Esophagus (tissue), 2 donors: ENCODE data around the gene NPAS1. TPM values are rescaled to one million over a fixed set of nuclear protein-coding genes. Genes with fewer than 3 reads are reported as not detected.

ENCODE experiments used
- H3K27ac ChIP-seq, 2 donors: one replicate each; pipeline ENCODE4 v1.5.1; 2013; ENCODE audit warnings: low read depth in 2 of 2, mild to moderate bottlenecking in 2 of 2, inconsistent platforms in 1 of 2, low read length in 1 of 2, moderate library complexity in 1 of 2
- H3K27me3 ChIP-seq, 2 donors: one replicate each; pipeline ENCODE4 v1.6.1; 2013; ENCODE audit warnings: low read length in 2 of 2, control low read depth in 1 of 2, mild to moderate bottlenecking in 1 of 2; ENCODE audit not compliant: insufficient read depth in 2 of 2, control insufficient read depth in 1 of 2
- H3K36me3 ChIP-seq, 2 donors: one replicate each; pipeline ENCODE4 v1.6.1; 2013; ENCODE audit warnings: low read length in 1 of 2; ENCODE audit not compliant: control insufficient read depth in 2 of 2, insufficient read depth in 2 of 2
- H3K4me1 ChIP-seq, 2 donors: one replicate each; pipeline ENCODE4 v1.6.1; 2013; ENCODE audit warnings: low read length in 1 of 2; ENCODE audit not compliant: control insufficient read depth in 2 of 2, insufficient read depth in 2 of 2
- H3K4me3 ChIP-seq, 2 donors: one replicate each; pipeline ENCODE4 v1.5.1; 2013; ENCODE audit warnings: low read length in 2 of 2, mild to moderate bottlenecking in 2 of 2, low read depth in 1 of 2, moderate library complexity in 1 of 2
- H3K9me3 ChIP-seq, 2 donors: one replicate each; pipeline ENCODE4 v1.6.1; 2013; ENCODE audit warnings: mild to moderate bottlenecking in 2 of 2, low read depth in 1 of 2, low read length in 1 of 2, moderate library complexity in 1 of 2; ENCODE audit not compliant: control insufficient read depth in 2 of 2, insufficient read depth in 1 of 2
- WGBS, 2 donors: extraction: QIAGEN DNeasy Blood & Tissue Kit; methylation state at CpG; one replicate each; pipeline ENCODE4 v1.1.7; 2013; 5-methylcytosine and 5-hydroxymethylcytosine counted together
- polyA plus RNA-seq, 2 donors: library from polyadenylated mRNA; stranded (reverse); fragments of 200-250 nt; gene quantifications; one replicate each; pipeline ENCODE4 v1.2.3, GENCODE V29; 2013
- donor health status: healthy with polysubstance abuse.
- donor health status: Bipolar disorder and iron deficiency.

Gene NPAS1
- polyA plus RNA-seq, 2 donors, result 0.56 to 1.2 TPM

DNA sequence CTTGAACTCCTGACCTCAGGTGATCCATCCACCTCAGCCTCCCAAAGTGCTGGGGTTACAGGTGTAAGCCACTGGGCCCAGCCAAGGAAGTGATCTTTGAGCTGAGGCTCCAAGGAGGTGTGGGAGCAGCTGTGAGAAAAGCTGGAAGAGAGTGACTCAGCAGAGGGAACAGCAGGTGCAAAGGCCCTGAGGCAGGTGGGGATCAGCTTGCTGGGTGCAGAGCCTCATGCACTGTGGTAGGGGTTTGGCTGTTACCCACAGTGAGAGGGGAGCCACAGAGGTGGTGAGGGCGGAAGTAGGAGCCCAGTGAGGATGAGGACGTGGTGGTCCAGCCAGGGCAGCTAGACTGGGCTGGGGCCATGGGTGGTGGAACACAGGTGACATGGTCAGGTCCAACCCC lies 6.5 kb downstream of the NPAS1 start:
- H3K27me3 ChIP-seq, result peaks cover 5 to 21% of the 10 kb centered on the region in 2 donors
- H3K4me1 ChIP-seq, result peaks cover 3 to 5% of the 10 kb centered on the region in 2 donors
- H3K9me3 ChIP-seq, result peaks cover 0 to 3% of the 10 kb centered on the region in 2 donors
- WGBS, 2 donors, result 75 to 87% methylated on average over 2 of the region's 2 CpGs
- H3K36me3 ChIP-seq, result no peaks in the 10 kb centered on the region
- H3K4me3 ChIP-seq, result no peak overlapping the region
- no peak overlapping the region for H3K27ac ChIP-seq

DNA sequence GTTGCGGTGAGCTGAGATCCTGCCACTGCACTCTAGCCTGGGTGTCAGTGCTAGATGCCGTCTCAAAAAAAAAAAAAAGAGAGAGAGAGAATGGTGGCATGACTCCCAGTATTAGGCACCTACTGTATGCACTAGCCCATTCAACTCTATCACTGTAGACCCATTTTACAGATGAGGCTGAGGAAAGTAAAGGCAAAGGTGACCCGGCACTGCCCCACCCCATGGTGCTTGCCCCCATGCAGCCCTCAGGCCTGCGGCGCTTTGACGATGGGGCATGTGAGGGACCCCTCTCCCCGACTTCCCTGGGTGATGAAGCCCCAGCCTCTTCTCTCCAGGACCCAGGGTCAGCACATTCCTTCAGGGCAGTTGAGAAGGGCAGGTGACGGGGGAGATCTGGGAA lies 7.3 kb downstream of the NPAS1 start:
- Histone ChIP-seq H3K36me3 (no peaks in the 10 kb centered on the region), H3K4me1 (peaks cover 3 to 5% of the 10 kb centered on the region in 2 donors), H3K27ac (no peak overlapping the region), H3K9me3 (peaks cover 0 to 3% of the 10 kb centered on the region in 2 donors), H3K4me3 (no peak overlapping the region), H3K27me3 (peaks cover 5 to 16% of the 10 kb centered on the region in 2 donors)
- WGBS, 2 donors, result 88 to 94% methylated on average over 8 of the region's 8 CpGs

DNA sequence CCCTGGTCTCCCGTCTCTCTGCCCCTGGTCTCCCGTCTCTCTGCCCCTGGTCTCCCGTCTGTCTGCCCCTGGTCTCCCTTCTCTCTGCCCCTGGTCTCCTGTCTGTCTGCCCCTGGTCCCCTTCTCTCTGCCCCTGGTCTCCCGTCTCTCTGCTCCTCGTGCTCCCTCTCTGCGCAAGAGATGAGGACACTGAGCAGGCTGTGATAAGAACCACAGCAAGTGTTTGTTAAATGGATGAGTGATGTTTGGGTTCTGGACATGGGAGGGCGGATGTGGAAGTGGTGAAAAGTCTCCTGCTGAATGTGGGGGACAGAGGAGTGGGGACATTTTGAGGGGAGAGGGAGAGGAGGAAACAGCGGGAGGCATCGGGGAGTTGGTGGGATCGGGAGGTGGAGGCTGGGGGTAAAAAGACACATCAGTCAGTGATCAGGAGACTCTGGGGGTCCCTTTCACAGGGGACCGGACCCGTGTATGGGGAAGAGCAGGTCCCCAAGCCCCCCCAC lies 8.0 kb downstream of the NPAS1 start:
- no peak overlapping the region for H3K27ac ChIP-seq
- H3K9me3 ChIP-seq, result peaks cover 0 to 3% of the 10 kb centered on the region in 2 donors
- peaks cover 3 to 5% of the 10 kb centered on the region in 2 donors for H3K4me1 ChIP-seq
- no peak overlapping the region for H3K4me3 ChIP-seq
- H3K36me3 ChIP-seq, result no peaks in the 10 kb centered on the region
- WGBS, 2 donors, result 33 to 38% methylated on average over 9 to 12 of the region's 12 CpGs
- peaks cover 0 to 9% of the 10 kb centered on the region in 2 donors for H3K27me3 ChIP-seq

DNA sequence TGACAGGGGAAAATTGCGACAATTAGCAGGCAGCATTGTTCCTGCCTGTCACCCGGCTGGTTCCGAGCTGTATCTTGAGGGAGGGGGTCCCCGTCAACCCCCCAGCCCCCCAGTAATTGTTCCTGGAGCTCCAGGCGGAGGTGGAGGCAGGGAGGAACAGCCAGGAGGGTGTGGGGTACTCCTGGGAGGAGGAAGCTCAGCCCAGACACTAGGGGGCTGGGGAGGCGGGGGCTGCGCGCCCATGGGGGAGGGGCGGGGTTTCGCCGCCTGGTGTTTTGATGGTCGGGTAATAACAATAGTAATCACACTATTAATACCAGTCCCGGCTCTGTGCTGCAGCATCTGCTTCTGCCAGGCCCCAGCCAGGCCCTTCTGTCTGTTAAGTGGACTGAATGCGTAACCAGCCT lies 8.6 kb downstream of the NPAS1 start:
- no peaks in the 10 kb centered on the region for H3K36me3 ChIP-seq
- no peak overlapping the region for H3K27ac ChIP-seq
- WGBS, 2 donors, result 15 to 16% methylated on average over 14 of the region's 14 CpGs
- peaks cover 1 to 4% of the 10 kb centered on the region in 2 donors for H3K4me1 ChIP-seq
- peaks cover 0 to 3% of the 10 kb centered on the region in 2 donors for H3K9me3 ChIP-seq
- peaks cover 0 to 7% of the 10 kb centered on the region in 2 donors for H3K27me3 ChIP-seq
- H3K4me3 ChIP-seq, result no peak overlapping the region

DNA sequence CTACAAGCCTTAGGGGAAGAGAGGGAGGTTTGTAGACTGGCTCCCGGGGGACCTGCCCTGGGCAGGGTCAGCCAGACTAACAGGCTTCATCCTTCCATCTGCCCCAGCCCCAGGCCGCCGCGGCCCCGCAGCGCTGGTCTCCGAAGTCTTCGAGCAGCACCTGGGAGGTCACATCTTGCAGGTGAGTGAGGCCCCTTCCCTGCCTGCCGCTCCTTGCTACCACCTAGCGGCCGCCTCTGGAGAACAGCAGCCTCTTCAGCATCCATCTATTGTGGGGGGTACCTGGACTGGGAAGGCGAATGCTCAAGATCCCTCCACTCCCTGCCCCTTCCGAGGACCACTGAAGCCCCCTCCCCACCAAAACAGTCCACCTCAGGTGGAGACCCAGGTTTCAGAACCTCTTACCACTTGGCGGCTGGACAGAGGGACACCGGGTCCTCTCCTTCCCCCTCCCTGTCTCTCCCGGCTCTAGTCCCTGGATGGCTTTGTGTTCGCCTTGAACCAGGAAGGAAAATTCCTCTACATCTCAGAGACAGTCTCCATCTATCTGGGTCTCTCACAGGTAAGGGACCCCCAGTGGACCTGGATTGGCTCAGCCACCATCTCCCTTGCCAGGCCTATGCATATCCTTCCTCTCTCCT lies 12.7 kb downstream of the NPAS1 start:
- H3K9me3 ChIP-seq, result no peaks in the 10 kb centered on the region
- no peaks in the 10 kb centered on the region for H3K36me3 ChIP-seq
- H3K4me1 ChIP-seq, result no peaks in the 10 kb centered on the region
- H3K4me3 ChIP-seq, result no peak overlapping the region
- peaks cover 0 to 2% of the 10 kb centered on the region in 2 donors for H3K27me3 ChIP-seq
- H3K27ac ChIP-seq, result no peak overlapping the region
- WGBS, 2 donors, result 14% methylated on average over 16 to 17 of the region's 17 CpGs

DNA sequence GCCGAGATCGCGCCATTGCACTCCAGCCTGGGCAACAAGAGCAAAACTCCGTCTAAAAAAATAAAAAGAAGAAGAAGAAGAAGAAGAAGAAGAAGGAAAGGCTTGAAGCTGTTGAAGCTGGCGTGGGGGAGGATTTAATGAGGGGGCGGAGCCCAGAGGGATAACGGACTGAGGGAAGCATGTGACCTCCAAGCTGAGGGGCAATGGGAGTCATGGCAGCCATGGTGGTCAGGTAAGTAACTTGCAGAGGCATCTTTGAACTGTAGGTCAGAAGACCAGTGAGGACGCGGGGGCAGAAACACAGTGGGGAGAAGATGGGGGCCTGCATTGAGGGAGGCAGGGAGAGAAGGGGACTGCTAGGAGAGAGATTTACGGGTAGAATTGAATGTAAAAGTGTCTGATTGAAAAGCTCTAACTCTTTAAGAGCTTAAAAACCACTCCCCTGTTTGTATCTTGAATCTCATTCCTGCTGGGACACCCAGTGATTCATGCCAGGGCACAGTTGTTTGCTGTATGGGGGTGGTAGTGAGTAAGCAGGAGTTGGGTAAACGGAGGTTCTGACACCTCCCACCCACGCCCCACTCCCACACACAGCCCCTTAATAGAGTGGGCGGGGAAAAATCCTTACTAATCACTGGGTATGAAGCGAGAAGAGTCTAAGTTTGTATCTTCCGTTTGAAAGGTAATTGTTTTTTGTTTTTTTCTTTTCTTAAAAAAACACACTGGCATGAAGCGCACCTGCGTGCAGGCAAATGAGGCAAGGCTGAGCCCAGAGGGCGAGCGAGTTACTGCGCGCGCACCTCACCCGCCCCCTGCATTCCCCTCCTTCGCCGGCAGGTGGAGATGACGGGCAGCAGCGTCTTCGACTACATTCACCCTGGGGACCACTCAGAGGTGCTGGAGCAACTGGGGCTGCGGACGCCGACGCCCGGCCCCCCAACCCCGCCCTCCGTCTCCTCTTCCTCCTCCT lies 15.8 kb downstream of the NPAS1 start:
- Histone ChIP-seq H3K27ac (peak overlapping the region; percentile 91 to 94), H3K4me1 (no peaks in the 10 kb centered on the region), H3K9me3 (no peaks in the 10 kb centered on the region), H3K4me3 (peak overlapping the region; percentile 42 to 51), H3K27me3 (no peaks in the 10 kb centered on the region), H3K36me3 (no peaks in the 10 kb centered on the region)
- WGBS, 2 donors, result 5 to 7% methylated on average over 35 of the region's 35 CpGs

DNA sequence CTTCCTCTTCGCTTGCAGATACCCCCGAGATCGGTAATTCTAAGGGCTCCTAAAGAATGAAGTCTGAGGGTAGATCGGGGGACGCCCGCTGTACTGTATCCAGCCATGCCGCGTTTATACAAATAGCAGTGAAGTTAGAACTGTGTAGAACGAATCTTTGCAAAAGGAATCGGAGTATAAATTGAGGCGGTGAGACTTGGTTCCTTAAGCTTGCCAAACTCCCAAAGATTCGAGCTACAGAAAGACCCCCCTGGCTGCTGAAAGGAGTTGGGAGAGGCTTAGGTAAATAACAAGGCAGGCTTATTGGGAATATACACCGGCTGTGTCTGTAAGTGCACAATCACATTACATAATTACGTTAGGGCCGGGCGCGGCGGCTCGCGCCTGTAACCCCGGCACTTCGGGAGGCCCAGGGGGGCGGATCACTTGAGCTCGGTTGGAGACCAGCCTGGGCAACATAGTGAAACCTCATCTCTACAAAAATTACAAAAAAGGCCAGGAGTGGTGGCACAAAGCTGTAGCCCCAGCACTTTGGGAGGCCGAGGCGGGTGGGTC lies 16.5 kb downstream of the NPAS1 start:
- peak overlapping the region; percentile 91 to 94 for H3K27ac ChIP-seq
- H3K9me3 ChIP-seq, result no peaks in the 10 kb centered on the region
- peak overlapping the region; percentile 42 to 51 for H3K4me3 ChIP-seq
- no peaks in the 10 kb centered on the region for H3K4me1 ChIP-seq
- no peaks in the 10 kb centered on the region for H3K27me3 ChIP-seq
- WGBS, 2 donors, result 7 to 13% methylated on average over 26 of the region's 26 CpGs
- peaks cover 0 to 2% of the 10 kb centered on the region in 2 donors for H3K36me3 ChIP-seq

DNA sequence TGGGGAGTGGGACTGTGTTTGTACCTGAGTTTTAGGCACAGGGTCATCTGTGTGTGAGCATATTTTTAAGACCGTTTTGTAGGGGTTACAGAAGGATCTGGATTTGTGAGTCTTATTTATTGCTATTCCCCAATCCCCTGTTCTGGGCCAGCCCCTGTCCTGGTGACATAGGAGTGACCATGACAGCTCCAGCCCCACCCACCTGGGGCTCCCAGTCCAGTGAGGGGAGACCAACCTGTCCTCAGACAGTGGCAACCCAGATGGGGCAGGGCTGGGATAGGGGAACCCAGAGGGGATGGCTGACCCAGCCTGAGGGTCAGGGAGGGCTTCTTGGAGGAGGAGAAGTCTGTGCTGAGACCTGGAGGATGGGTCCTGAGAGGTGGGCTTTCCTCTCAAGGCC lies 18.1 kb downstream of the NPAS1 start:
- WGBS, 2 donors, result 73 to 75% methylated on average over 1 of the region's 1 CpG
- H3K4me3 ChIP-seq, result no peak overlapping the region
- no peaks in the 10 kb centered on the region for H3K27me3 ChIP-seq
- H3K27ac ChIP-seq, result no peak overlapping the region
- no peaks in the 10 kb centered on the region for H3K9me3 ChIP-seq
- H3K36me3 ChIP-seq, result peaks cover 0 to 5% of the 10 kb centered on the region in 2 donors
- no peaks in the 10 kb centered on the region for H3K4me1 ChIP-seq

DNA sequence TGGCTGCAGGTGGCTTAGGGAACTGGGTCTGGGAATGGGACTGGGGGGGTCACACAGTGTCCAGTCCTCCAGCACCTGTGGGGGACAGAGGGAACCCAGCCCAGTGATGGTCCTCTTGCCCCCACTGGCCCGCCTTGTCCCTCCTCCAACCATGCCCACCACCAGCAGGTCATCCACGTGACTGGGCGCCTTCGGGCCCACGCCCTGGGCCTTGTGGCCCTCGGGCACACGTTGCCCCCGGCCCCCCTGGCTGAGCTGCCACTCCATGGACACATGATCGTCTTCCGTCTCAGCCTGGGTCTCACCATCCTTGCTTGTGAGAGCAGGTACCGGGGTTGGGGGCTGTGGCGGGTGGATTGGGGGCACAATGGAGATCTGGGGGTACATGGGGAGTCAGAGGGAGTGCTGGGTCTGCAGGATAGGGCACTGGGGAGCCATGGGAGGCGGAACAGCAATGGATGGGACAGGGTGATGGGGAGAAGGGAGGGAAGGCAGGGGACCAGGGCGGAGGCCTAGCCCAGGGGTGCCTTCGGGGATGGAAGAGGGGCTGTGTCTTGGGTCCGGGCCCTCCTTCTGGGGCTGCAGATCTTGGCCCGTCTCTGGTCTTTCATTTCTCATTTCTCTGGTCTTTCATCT lies 19.7 kb downstream of the NPAS1 start:
- Histone ChIP-seq H3K9me3 (no peaks in the 10 kb centered on the region), H3K4me3 (no peak overlapping the region), H3K4me1 (no peaks in the 10 kb centered on the region), H3K36me3 (peaks cover 0 to 5% of the 10 kb centered on the region in 2 donors), H3K27ac (no peak overlapping the region), H3K27me3 (no peaks in the 10 kb centered on the region)
- WGBS, 2 donors, result 88 to 91% methylated on average over 17 of the region's 17 CpGs
